ENCODE data around the gene RPRD1B. TPM values are rescaled to one million over a fixed set of nuclear protein-coding genes. Genes with fewer than 3 reads are reported as not detected.

RPRD1B gene
- total RNA-seq, 2 donors from 2014 or later = 22.1 to 29.6 TPM

DNA sequence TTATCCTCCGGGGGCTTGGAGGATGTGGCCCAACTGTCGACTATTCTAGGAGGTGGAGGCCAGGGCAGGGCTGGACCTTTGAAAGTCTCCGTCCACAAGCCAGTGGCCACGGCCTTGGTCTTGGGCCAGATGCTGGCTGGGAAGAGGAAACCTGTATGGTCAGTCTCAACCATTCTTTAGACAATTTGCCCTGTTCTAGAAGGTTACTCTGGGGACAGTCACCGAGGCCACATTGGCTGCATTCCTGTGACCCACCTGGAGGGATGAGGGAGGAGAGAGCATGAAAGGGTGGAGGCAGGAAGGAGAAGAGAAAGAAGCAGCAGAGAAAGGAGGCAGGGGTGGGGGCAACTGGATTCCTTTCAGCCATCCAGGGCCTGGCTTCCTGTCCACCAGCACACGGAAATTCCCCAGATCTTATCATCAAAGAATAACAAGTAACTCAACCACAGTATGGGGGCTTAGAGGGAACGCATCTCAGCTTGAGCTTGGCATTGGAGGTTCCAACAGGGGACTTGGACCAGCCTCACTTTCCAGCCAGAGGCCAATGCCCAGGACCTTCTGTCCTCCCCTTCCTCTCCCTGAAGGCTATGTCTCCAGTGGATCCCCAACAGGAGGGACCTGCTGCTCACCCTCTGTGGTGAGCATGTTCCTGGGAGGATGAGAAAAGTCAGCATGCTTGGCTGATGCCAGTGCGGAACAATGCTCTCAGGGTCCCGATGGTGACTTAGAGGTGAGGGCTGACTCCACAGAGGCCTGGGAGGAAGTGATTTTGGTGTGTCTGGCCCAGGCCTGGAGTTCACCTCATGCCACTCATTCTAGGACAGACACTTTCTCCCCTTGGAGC, 101.1 kb downstream of the RPRD1B start:
- Histone ChIP-seq H3K9me3 (ENCODE audit: control insufficient read depth, low read length) (no peaks in the 10 kb centered on the region), H3K4me3 (ENCODE audit: low read length) (no peak overlapping the region), H3K4me1 (ENCODE audit: control insufficient read depth, insufficient read depth, low read length) (no peaks in the 10 kb centered on the region), H3K36me3 (ENCODE audit: control insufficient read depth, insufficient read depth, low read length) (no peaks in the 10 kb centered on the region), H3K27ac (ENCODE audit: low read depth, low read length) (no peak overlapping the region), H3K27me3 (ENCODE audit: control insufficient read depth, insufficient read depth, low read length, poor library complexity, severe bottlenecking) (no peaks in the 10 kb centered on the region), H3K9ac (ENCODE audit: extremely low read depth, low read length, poor library complexity, severe bottlenecking) (no peak overlapping the region)
- H3K9me3 Mint-ChIP-seq = no peaks in the 10 kb centered on the region
- H3K27me3 Mint-ChIP-seq (ENCODE audit: insufficient read depth) = no peaks in the 10 kb centered on the region
- no peak overlapping the region for H3K4me3 Mint-ChIP-seq
- DNase-seq = no peak
- peaks cover 6% of the 10 kb centered on the region for H3K4me1 Mint-ChIP-seq
- H3K36me3 Mint-ChIP-seq (ENCODE audit: low read depth) = no peaks in the 10 kb centered on the region
- H3K27ac Mint-ChIP-seq = no peak overlapping the region
- 82 to 87% methylated on average over 7 to 9 of the region's 9 CpGs for WGBS, 2 experiments (ENCODE audit: insufficient coverage in 1 of 2, insufficient read length in 1 of 2)
- TF ChIP-seq, protein P1, sequence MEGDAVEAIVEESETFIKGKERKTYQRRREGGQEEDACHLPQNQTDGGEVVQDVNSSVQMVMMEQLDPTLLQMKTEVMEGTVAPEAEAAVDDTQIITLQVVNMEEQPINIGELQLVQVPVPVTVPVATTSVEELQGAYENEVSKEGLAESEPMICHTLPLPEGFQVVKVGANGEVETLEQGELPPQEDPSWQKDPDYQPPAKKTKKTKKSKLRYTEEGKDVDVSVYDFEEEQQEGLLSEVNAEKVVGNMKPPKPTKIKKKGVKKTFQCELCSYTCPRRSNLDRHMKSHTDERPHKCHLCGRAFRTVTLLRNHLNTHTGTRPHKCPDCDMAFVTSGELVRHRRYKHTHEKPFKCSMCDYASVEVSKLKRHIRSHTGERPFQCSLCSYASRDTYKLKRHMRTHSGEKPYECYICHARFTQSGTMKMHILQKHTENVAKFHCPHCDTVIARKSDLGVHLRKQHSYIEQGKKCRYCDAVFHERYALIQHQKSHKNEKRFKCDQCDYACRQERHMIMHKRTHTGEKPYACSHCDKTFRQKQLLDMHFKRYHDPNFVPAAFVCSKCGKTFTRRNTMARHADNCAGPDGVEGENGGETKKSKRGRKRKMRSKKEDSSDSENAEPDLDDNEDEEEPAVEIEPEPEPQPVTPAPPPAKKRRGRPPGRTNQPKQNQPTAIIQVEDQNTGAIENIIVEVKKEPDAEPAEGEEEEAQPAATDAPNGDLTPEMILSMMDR (conservative IDR thresholded peaks at IDR 0.05) = no peak

DNA sequence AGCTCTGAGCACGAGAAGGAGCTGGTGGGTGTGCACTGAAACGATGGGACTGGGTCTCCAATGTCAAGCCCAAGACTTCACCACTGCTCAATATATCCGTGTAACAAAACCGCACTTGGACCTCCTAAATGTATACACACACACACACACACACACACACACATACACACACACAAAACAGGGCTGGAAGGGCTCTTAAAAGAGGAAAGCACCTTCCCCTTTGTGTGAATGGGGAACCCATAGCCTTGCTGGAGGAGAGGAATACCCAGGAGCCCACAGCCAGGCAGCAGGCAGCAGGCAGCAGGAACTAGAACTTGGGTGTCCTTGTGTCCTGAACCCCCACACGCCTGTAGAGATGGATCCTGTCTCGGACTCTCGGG, 101.7 kb downstream of the RPRD1B start:
- no peaks in the 10 kb centered on the region for H3K36me3 Mint-ChIP-seq (ENCODE audit: low read depth)
- H3K27me3 Mint-ChIP-seq (ENCODE audit: insufficient read depth) = no peaks in the 10 kb centered on the region
- Histone ChIP-seq H3K4me3 (ENCODE audit: low read length) (no peak overlapping the region), H3K36me3 (ENCODE audit: control insufficient read depth, insufficient read depth, low read length) (no peaks in the 10 kb centered on the region), H3K9ac (ENCODE audit: extremely low read depth, low read length, poor library complexity, severe bottlenecking) (no peak overlapping the region), H3K27ac (ENCODE audit: low read depth, low read length) (no peak overlapping the region), H3K9me3 (ENCODE audit: control insufficient read depth, low read length) (no peaks in the 10 kb centered on the region), H3K27me3 (ENCODE audit: control insufficient read depth, insufficient read depth, low read length, poor library complexity, severe bottlenecking) (no peaks in the 10 kb centered on the region), H3K4me1 (ENCODE audit: control insufficient read depth, insufficient read depth, low read length) (no peaks in the 10 kb centered on the region)
- H3K27ac Mint-ChIP-seq = no peak overlapping the region
- H3K9me3 Mint-ChIP-seq = no peaks in the 10 kb centered on the region
- DNase-seq = no peak
- WGBS, 2 experiments (ENCODE audit: insufficient coverage in 1 of 2, insufficient read length in 1 of 2) = 93% methylated on average over 7 of the region's 7 CpGs; no CpG with 5 or more reads in 1 of the 2 experiments
- H3K4me1 Mint-ChIP-seq = peaks cover 6% of the 10 kb centered on the region
- TF ChIP-seq, protein P1 (conservative IDR thresholded peaks at IDR 0.05) = no peak
- H3K4me3 Mint-ChIP-seq = no peak overlapping the region

DNA sequence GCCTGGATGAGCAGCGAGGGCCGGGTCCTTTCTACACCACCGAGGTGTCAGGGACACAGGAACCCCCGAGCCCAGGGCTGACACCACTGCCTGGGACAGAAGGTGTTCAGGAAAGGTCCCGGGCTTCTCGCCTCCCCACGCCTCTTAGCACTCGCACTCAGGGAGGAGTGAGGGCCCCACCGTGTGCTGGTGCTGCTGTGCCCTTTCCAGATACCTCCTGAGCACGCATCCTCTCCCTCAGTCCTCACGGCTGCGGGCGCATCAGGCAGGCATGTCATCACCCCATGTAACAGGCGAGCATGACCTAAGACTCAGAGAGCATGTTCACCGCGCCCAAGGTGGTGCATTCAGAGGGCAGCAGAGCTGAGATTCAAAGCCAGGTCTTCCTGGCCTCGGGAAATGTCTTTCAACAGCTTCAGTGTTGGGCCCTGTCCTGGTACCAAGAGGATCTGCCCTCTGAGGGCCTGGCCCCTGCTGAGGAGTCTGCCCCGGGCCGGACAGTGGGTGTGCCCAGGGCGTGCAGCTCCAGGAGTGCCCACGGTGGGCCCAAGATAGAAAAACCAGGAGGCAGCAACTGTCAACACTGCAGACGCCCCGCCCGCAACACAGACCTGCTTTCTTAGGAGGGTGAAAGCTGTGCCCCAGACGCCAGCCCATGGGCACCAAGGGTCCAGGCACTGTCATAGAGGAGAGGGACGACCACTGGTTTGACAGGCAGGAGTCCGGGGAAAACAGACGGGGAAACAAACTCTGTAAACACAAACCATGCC, 102.3 kb downstream of the RPRD1B start:
- no peaks in the 10 kb centered on the region for H3K36me3 ChIP-seq (ENCODE audit: control insufficient read depth, insufficient read depth, low read length)
- H3K9ac ChIP-seq (ENCODE audit: extremely low read depth, low read length, poor library complexity, severe bottlenecking) = no peak overlapping the region
- DNase-seq = no peak
- H3K27ac ChIP-seq (ENCODE audit: low read depth, low read length) = no peak overlapping the region
- TF ChIP-seq, protein P1 (conservative IDR thresholded peaks at IDR 0.05) = no peak
- H3K27ac Mint-ChIP-seq = no peak overlapping the region
- peaks cover 6% of the 10 kb centered on the region for H3K4me1 Mint-ChIP-seq
- no peak overlapping the region for H3K4me3 ChIP-seq (ENCODE audit: low read length)
- WGBS, 2 experiments (ENCODE audit: insufficient coverage in 1 of 2, insufficient read length in 1 of 2) = 92 to 97% methylated on average over 19 to 28 of the region's 28 CpGs
- no peaks in the 10 kb centered on the region for H3K9me3 Mint-ChIP-seq
- H3K27me3 Mint-ChIP-seq (ENCODE audit: insufficient read depth) = no peaks in the 10 kb centered on the region
- no peak overlapping the region for H3K4me3 Mint-ChIP-seq
- no peaks in the 10 kb centered on the region for H3K36me3 Mint-ChIP-seq (ENCODE audit: low read depth)
- H3K9me3 ChIP-seq (ENCODE audit: control insufficient read depth, low read length) = no peaks in the 10 kb centered on the region
- H3K4me1 ChIP-seq (ENCODE audit: control insufficient read depth, insufficient read depth, low read length) = no peaks in the 10 kb centered on the region
- H3K27me3 ChIP-seq (ENCODE audit: control insufficient read depth, insufficient read depth, low read length, poor library complexity, severe bottlenecking) = no peaks in the 10 kb centered on the region

Data from endodermal cell (in vitro differentiated cells).